H1 (cell line): ENCODE measurements around the gene IFT80. TPM values are rescaled to one million over a fixed set of nuclear protein-coding genes. Genes with fewer than 3 reads are reported as not detected.

ENCODE experiments used
- CBX5 ChIP-seq: fragments of 300-800, 300-1000 bp; sonication (generic); IDR thresholded peaks from 2 replicates; pipeline ENCODE4 v1.7.1; 2016; ENCODE audit warnings: antibody characterized with exemption, low read length, low read depth
- RBBP5 ChIP-seq: IDR thresholded peaks from 2 replicates; pipeline ENCODE4 v1.7.1; 2012; ENCODE audit warnings: low read depth, mild to moderate bottlenecking, inconsistent platforms, low read length, moderate library complexity, borderline replicate concordance
- SRF ChIP-seq: IDR thresholded peaks from 2 replicates; pipeline ENCODE4 v1.6.1; 2011; ENCODE audit warnings: mild to moderate bottlenecking, low read depth, low read length, moderate library complexity
- polyA plus RNA-seq, 7 experiments: library from polyadenylated mRNA; depleted of rRNA in 3 of 7; stranded (reverse) in 5 of 7; unstranded in 2 of 7; fragments of >200 nt in 5 of 7; fragments of 200-250 nt in 2 of 7; gene quantifications; 1 replicate in 5 of 7; 2 replicates in 1 of 7; 4 replicates in 1 of 7; pipeline versions ENCODE4 v1.2.1 to v1.2.3, GENCODE V29; 2011 to 2013; ENCODE audit warnings: missing spikeins in 2 of 7, mixed read lengths in 2 of 7
- total RNA-seq: library from RNA; stranded (reverse); fragmentation: NEBNext Ultra II Directional; extraction: Animal tissue kit (Norgen Biotek cat#: 25700); gene quantifications from 2 replicates; pipeline ENCODE4 v1.2.1, GENCODE V29; 2021

IFT80 gene
- total and polyA plus RNA-seq, 2 of the 8 experiments (the other 6 are each of a cell fraction or from before 2014, with no cell fraction given): 7.2 to 25.9 TPM

DNA sequence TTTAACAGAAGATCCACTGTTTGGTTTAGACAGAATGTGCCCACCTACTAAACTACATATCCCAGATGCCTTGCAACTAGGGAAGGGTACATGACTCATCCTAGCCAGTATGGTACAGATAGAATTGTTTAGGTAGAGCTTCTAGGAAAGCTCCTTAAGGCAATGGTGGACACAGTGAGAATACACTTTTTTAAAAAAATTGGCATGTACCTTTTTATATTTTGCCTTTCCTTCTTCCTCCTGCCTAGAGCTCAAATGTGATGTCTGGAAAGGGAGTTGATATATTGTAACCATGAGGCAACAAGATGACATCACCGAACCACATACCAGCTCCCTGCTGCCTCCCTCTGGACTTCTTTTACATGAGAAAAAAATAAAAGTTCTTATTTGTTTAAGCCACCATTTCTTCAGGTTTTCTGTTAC lies 188.2 kb downstream of the IFT80 start (continued):
- TF ChIP-seq RBBP5 (no peak), CBX5 (no peak), SRF (no peak)
